Pons (tissue), 1 donor: ENCODE data around the gene PREX1.

Experiments used
- DNase-seq: peaks from one replicate; pipeline ENCODE4 v3.0.0-alpha.2; 2016; ENCODE audit warnings: low spot score

Gene PREX1

GRCh38 chr20:48794816-48795457, 32.9 kb downstream of the PREX1 start:
- no peak for DNase-seq

- no peak for DNase-seq
Observed at GRCh38 chr20:48794360-48794759, 33.4 kb downstream of the PREX1 start.

GRCh38 chr20:48793776-48794175, 34.0 kb downstream of the PREX1 start:
- no peak for DNase-seq

GRCh38 chr20:48791666-48792071, 36.1 kb downstream of the PREX1 start:
- DNase-seq = no peak

- no peak for DNase-seq
Observed at GRCh38 chr20:48791014-48791413, 36.8 kb downstream of the PREX1 start.

GRCh38 chr20:48790473-48791003, 37.3 kb downstream of the PREX1 start:
- no peak for DNase-seq

- no peak for DNase-seq
Observed at GRCh38 chr20:48789781-48790472, 37.9 kb downstream of the PREX1 start.

- DNase-seq = no peak
Observed at GRCh38 chr20:48789185-48789668, 38.6 kb downstream of the PREX1 start.

GRCh38 chr20:48788486-48789072, 39.2 kb downstream of the PREX1 start:
- no peak for DNase-seq

- no peak for DNase-seq
Observed at GRCh38 chr20:48787861-48788375, 39.9 kb downstream of the PREX1 start.

- DNase-seq = no peak
Observed at GRCh38 chr20:48786951-48787705, 40.7 kb downstream of the PREX1 start.

- no peak for DNase-seq
Observed at GRCh38 chr20:48785801-48786200, 42.0 kb downstream of the PREX1 start.

- DNase-seq = no peak
Observed at GRCh38 chr20:48785256-48785655, 42.5 kb downstream of the PREX1 start.

- no peak for DNase-seq
Observed at GRCh38 chr20:48784273-48784641, 43.5 kb downstream of the PREX1 start.

GRCh38 chr20:48783533-48784272, 44.1 kb downstream of the PREX1 start:
- DNase-seq = no peak

- DNase-seq = no peak
Observed at GRCh38 chr20:48782901-48783308, 44.9 kb downstream of the PREX1 start.

GRCh38 chr20:48782053-48782452, 45.7 kb downstream of the PREX1 start:
- no peak for DNase-seq

GRCh38 chr20:48781634-48782033, 46.2 kb downstream of the PREX1 start:
- no peak for DNase-seq

GRCh38 chr20:48779435-48779834, 48.4 kb downstream of the PREX1 start:
- no peak for DNase-seq

GRCh38 chr20:48777821-48778220, 50.0 kb downstream of the PREX1 start:
- DNase-seq = no peak

- DNase-seq = peak; percentile 82
Observed at GRCh38 chr20:48777005-48777404, 50.8 kb downstream of the PREX1 start.
